Right lobe of liver (tissue), 4 donors: ENCODE data around the gene NUTM2G.

Source experiments
- CTCF ChIP-seq, 4 donors: fragments of 200-600 bp in 3 of 4; fragments of 450-650 bp in 1 of 4; IDR thresholded peaks; one replicate each; pipeline versions ENCODE4 v1.5.1 to v1.8.0; 2016 to 2022; ENCODE audit warnings: antibody characterized with exemption in 4 of 4, mild to moderate bottlenecking in 2 of 4
- POLR2A ChIP-seq: fragments of 450-650 bp; IDR thresholded peaks from one replicate; pipeline ENCODE4 v1.6.1; 2017; ENCODE audit warnings: antibody characterized with exemption, mild to moderate bottlenecking
- donor health status: DM: no; HTN: no; CAD: no.
- donor health status: DM: no; HTN: no; CAD: no.
- donor health status: DM: no; HTN: yes; CAD: no.

GRCh38 chr9:96888591-96888990 is 40.1 kb upstream of the NUTM2G start:
- TF ChIP-seq CTCF (IDR thresholded peaks at IDR 0.05) = no peak
- no peak for TF ChIP-seq POLR2A
